Measurements from ENCODE around the gene OR13A1.
"Not testable (repeated sequence)": the region's sequence is repeated elsewhere in the genome, so short reads cannot be mapped to it uniquely, and the experiment has no call there.

The OR13A1 gene

DNA sequence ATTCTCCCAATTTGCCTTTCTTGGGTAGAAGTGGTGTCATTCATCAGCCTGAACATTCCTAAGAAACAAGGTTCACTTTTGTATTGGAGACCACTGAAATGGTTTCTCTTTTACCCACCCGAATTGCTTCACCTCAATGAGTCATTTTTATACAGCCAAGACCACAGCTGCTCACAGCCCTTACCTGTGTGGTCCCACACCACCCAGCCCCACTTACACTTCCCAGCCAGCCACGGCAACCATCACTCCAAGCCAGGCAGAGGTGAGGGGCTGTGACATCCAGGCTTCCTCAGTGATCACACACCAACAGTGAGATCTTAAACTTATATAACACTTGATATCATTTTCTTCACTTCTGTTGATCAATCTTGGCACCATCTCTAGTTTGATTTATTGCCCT lies 20.7 kb downstream of the OR13A1 start:
- TF ChIP-seq, protein P1, sequence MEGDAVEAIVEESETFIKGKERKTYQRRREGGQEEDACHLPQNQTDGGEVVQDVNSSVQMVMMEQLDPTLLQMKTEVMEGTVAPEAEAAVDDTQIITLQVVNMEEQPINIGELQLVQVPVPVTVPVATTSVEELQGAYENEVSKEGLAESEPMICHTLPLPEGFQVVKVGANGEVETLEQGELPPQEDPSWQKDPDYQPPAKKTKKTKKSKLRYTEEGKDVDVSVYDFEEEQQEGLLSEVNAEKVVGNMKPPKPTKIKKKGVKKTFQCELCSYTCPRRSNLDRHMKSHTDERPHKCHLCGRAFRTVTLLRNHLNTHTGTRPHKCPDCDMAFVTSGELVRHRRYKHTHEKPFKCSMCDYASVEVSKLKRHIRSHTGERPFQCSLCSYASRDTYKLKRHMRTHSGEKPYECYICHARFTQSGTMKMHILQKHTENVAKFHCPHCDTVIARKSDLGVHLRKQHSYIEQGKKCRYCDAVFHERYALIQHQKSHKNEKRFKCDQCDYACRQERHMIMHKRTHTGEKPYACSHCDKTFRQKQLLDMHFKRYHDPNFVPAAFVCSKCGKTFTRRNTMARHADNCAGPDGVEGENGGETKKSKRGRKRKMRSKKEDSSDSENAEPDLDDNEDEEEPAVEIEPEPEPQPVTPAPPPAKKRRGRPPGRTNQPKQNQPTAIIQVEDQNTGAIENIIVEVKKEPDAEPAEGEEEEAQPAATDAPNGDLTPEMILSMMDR (conservative IDR thresholded peaks at IDR 0.05) = no peak
- no peak overlapping the region for H3K27ac ChIP-seq

DNA sequence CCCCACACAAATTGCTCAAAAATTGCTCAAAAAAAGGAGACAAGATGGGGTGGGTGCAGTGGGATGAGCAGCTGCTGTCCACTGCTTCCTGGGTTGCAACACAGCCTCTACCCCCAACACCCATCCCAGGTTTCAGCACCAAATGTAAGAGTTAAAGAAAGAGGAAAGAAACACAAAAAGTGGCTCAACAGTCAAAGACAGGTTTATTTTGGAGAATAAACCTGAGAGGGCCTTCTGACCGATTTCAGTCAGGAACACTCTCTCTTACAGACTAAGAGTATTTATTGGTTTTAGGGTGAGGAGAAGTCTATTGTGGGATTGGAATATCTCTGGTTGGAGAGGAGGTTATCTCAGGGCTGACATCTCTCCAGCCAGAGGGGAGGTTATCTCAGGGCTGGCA lies 28.4 kb downstream of the OR13A1 start:
- H3K27ac ChIP-seq = no peak overlapping the region
- TF ChIP-seq, protein P1 (conservative IDR thresholded peaks at IDR 0.05) = no peak

DNA sequence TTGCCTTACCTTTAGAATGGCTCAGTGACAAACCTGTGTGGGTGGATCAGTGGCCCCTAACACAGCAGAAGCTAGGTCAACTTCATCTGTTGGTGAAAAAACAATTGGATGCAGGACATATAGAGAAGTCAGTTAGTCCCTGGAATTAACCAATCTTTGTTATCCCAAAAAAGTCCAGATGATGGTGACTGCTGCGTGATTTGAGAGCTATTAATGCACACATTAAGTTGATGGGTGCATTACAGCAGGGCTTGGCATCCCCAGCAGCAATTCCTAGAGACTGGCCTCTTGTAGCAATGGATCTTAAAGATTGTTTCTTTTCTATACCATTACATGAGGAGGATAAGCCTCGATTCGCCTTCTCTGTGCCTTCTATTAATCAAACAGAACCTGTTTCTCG lies 33.3 kb downstream of the OR13A1 start:
- TF ChIP-seq, protein P1 (conservative IDR thresholded peaks at IDR 0.05) = no peak
- H3K27ac ChIP-seq = no peak overlapping the region

DNA sequence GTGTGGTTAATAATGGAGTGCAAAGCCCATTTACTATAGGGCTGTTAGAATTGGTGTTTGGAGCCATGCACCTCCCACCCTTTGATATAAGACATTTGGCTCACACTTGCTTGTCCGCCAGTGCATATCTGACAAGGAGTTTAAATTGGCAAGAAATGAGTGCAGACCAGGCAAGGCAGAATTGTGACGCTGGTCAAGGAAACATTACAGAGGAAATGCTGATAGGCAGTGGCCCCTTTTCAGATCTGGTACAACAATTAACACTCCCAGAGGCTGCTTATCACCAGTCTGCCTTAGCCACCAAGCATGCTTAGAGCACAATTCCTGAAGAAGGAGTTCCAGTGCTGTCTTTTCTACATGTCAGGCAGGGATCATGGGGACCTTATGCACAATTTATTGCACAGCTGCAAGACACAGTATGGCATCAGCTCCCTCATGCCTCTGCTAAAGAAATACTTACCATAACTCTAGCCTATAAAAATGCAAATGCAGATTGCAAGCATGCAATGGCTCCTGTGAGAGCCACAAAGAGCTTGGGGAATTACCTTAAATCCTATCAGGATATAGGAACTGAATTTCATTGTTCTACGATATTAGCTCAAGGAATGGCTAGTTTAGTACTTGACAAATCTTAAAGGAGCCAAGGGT lies 35.2 kb downstream of the OR13A1 start:
- H3K27ac ChIP-seq = no peak overlapping the region
- TF ChIP-seq, protein P1 (conservative IDR thresholded peaks at IDR 0.05) = no peak

DNA sequence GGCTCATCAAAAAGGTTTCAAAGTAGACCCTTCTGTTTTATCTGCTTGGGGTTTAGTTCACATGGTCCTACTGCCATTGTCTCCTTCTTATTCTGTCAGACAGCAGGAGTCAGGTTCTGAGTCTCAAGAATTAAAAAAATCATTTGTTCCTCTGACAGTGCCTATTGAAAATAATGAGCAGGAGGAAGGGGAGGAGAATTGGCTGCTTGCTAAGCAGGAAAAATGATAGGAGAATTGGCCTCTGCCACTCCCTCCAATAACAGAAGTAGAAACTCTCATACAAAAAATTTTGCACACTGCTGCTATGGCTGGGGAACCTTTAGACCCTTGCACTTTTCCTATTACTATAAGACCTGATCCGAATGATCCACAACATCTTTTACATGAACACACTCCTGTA lies 35.7 kb downstream of the OR13A1 start:
- TF ChIP-seq, protein P1 (conservative IDR thresholded peaks at IDR 0.05) = no peak
- no peak overlapping the region for H3K27ac ChIP-seq

DNA sequence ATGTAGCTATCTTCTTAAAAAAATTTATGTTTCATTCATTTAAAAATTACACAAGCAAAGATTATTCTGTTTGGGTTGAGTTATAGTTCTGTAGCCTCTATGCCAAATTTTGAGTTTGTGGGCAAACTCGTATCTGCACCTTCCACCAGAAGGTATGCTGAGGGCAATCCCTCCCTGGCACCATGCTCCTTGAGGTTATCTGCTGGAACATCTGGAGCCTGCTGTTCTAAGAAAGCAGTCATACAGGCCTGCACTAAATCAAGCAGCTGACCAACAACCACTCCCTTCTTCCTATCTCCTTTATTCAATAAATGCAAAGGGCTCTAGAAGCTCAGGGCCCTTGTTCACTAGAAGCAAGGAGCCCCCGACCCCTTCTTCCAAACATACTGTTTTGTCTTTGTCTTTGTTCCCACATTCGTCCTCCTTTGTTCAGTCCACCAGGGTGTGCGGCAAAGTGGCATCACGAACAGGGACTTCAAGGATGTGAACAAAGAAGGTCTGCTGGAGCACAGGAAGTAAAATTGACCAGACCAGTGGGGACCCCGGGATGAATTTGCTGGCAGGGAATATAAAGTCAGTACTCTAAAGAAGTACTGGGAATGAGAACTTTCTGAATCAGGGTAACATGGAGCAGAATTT lies 36.4 kb downstream of the OR13A1 start:
- TF ChIP-seq, protein P1 (conservative IDR thresholded peaks at IDR 0.05) = no peak

DNA sequence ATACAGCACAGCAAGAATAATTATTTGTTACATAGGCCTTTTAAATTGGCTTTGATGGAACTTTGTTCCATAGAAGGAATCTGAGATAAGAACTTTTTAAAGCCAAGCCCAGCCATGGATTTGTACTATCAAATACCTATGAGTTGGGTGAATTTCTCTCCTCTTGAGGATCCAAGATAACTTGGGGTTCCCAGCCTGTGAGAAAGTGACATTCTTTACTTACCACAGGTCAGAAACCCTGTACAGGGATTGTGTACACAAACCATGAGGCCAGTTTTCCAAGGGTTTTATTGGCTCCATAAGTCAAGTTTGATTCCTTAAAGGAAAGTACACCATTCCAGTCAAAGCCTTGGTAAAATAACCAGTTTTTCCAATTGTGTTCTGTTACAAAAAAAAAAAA lies 39.3 kb downstream of the OR13A1 start:
- not testable (repeated sequence) for H3K27ac ChIP-seq

More for the DNA sequence above, 36.4 kb downstream of the OR13A1 start:
- no peak overlapping the region for H3K27ac ChIP-seq

DNA sequence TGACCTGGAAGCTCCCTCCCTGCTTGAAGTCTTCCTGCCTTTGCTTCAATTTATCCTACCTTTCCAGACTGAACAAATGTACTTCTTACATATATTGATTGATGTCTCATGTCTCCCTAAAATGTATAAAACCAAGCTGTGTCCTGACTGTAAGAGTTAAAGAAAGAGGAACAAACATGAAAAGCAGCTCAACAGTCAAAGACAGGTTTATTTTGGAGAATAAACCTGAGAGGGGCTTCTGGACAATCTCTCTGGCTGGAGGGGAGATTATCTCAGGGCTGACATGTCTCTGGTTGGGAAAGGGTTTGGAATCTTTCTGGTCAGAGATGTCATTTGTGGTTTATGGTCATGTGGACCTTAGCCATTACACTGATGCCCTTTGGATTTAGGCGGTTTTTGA lies 41.0 kb downstream of the OR13A1 start:
- no peak overlapping the region for H3K27ac ChIP-seq
- TF ChIP-seq, protein P1 (conservative IDR thresholded peaks at IDR 0.05) = no peak

DNA sequence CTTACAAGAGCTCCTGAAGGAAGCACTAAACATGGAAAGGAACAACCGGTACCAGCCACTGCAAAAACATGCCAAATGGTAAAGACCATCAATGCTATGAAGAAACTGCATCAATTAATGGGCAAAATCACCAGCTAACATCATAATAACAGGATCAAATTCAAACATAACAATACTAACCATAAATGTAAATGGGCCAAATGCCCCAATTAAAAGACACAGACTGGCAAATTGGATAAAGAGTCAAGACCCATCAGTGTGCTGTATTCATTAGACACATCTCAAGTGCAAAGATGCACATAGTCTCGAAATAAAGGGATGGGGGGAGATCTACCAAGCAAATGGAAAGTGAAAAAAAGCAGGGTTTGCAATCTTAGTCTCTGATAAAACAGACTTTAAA lies 47.6 kb downstream of the OR13A1 start:
- H3K27ac ChIP-seq = not testable (repeated sequence)
